HG03439 (cell line): ENCODE results near the gene C1S.
"Not testable (repeated sequence)": the region's sequence is repeated elsewhere in the genome, so short reads cannot be mapped to it uniquely, and the experiment has no call there.

Experiments used
- ATAC-seq: cut with Tn5 transposase; IDR thresholded peaks from one replicate; pipeline ENCODE4 v1.9.1; 2021; ENCODE audit warnings: mild to moderate bottlenecking, moderate library complexity; ENCODE audit not compliant: unreplicated experiment

Gene C1S

GRCh38 chr12:7046383-7047105 lies 14.0 kb upstream of the C1S start:
- no peak for ATAC-seq

DNA sequence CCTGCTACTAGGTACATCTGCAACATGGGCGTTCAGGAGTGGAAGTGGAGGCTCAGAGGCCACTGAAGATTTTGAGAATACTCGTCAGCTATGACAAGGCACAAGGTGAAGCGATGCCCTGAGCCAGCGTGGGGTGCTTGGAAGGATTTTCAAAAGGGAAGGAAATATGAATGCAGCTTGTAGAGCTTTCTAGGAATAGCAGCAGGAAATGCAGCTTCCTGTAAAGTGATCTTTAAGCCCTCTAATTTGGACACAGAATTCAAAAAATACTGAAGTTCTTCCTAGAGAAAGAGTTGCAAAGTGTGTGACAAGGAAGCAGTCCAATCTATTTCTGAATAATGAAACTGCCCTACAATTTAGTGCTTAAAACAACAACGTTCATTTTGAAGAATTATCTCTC lies 13.2 kb upstream of the C1S start:
- no peak for ATAC-seq

DNA sequence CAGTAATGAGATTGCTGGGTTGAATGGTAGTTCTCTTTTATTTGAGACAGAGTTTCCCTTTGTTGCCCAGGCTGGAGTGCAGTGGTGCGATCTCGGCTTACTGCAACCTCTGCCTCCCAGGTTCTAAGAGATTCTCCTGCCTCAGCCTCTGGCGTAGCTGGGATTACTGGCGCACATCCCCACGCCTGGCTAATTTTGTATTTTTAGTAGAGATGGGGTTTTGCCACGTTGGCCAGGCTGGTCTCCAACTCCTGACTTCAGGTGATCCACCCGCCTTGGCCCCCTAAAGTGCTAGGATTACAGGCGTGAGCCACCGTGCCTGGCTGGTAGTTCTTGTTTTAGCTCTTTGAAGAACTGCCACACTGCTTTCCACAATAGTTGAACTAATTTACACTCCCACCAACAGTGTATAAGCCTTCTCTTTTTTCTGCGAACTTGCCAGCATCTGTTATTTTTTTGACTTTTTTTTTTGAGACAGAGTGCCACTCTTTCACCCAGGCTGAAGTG lies 11.0 kb upstream of the C1S start:
- ATAC-seq = not testable (repeated sequence)

GRCh38 chr12:7049973-7050372 lies 10.5 kb upstream of the C1S start:
- not testable (repeated sequence) for ATAC-seq

GRCh38 chr12:7054925-7055324 lies 5.6 kb upstream of the C1S start:
- no peak for ATAC-seq

- ATAC-seq = not testable (repeated sequence)
Observed at GRCh38 chr12:7055736-7056135, 4.8 kb upstream of the C1S start.

GRCh38 chr12:7058163-7058845 lies 2.2 kb upstream of the C1S start:
- no peak for ATAC-seq

- no peak for ATAC-seq
Observed at GRCh38 chr12:7058850-7059395, 1.6 kb upstream of the C1S start.

DNA sequence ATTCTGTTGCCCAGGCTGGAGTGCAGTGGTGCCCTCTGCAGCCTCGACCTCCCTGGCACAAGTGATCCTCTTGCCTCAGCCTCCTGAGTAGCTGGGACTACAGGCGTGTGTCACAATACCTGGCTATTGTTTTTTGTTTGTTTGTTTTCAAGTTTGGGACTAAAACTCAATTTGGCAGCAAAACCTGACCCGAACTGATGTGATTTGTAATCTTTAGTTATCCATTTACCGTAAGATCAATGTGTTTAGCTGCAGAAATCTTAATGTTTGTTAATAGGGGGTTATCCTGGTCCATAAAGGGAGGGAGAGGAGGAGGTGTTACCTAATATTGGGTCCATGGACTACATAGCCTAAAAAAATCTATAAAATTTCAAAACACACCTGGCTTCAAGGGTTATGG lies 738 bp upstream of the C1S start:
- ATAC-seq = no peak

DNA sequence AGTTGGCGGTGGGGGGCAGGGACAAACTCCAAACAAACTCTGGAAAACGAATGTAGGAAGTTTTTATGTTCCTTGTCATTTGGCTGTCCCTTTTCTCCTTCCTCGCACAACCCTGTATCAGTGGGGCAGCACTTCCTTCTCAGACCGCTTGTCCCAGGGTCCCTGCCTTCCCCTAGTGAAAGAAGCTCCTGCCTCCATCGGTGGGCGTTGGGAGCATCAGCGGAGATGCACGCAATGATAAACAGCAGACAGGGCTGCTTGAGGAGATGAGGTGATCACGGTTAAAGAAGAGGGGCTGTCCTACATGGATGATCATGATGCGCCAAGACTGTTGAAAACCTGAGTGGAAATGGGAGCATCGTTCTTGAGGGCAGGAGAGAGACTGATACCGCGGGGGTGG lies 620 bp downstream of the C1S start:
- ATAC-seq = no peak

- no peak for ATAC-seq
Observed at GRCh38 chr12:7061596-7061995, 1.1 kb downstream of the C1S start.

GRCh38 chr12:7064516-7064915 lies 4.0 kb downstream of the C1S start:
- no peak for ATAC-seq

- ATAC-seq = no peak
Observed at GRCh38 chr12:7065073-7065623, 4.6 kb downstream of the C1S start.

DNA sequence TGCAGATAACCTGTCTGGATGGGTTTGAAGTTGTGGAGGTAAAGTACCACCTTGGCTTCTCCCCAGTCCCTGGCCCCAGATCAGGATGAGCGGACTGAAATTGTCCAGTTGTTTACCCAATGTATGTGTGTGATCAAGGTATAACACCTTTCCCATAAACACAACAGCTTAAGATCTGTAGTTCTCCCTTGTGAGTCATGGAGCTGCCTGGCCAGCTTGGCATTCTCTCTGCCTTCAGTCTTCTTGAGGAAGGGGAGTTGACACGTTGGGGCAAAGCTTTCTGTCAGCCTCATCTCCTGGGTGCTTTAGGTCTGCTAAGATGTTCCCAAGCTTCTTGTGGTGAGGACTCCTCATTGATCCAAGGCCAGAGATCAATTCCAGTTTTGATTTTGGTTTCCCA lies 6.1 kb downstream of the C1S start:
- no peak for ATAC-seq

DNA sequence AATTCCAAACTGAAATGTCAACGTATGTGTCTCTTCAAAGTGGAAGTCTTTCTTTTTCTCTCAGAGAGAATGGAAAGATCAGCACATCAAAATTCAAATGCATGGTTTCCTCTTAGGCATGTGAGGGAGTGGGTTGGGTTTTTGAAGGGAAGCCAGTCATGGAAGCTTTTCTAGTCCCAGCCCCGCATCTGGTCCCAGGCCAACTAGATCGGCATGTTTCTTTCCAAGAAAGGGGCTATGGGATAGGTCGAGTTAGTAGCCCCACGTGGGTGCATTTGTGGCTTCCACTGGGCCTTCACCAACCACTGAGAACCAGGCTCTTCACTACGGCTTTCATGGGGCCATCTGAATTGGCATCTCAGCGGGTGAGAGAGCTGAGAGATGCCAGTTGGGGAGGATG lies 6.6 kb downstream of the C1S start:
- no peak for ATAC-seq

GRCh38 chr12:7068240-7068993 lies 7.9 kb downstream of the C1S start:
- no peak for ATAC-seq

DNA sequence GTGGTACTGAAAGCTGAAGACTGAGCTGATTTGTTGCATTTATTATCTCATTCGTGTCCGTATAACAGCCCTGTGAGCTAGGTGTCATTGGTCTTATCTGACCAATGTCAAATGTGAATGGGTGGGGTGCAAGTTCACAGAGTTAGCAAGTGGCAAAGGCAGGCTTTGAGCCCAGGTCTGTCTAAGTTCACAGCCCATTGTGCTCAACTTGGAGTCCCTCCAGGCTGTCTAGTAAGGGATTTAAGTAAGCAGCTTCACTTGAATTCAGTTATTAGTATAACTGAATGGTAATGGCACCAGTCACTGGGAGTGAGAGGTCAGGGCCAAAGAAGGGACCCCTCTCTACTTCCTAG lies 8.5 kb downstream of the C1S start:
- ATAC-seq = no peak

DNA sequence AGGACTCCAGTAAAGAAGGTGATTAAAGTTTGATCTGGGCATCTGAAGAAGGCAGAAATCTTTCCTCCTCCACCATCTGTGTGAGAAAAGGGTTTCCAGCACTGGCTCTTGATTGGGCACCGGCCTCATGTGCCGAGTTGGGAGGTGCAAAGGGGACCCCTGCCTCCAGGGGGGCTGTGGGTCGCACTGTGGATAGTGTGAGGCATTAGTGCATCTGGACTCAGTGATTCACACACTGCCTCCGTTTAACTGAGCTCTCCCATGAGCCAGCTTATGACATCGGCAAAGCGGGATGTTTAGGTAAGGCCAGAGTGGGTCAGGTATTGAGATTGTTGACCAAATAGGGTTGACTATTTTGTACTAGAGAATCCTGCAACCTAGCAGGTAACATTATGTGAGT lies 8.9 kb downstream of the C1S start:
- ATAC-seq = no peak

- no peak for ATAC-seq
Observed at GRCh38 chr12:7072035-7072434, 11.5 kb downstream of the C1S start.

DNA sequence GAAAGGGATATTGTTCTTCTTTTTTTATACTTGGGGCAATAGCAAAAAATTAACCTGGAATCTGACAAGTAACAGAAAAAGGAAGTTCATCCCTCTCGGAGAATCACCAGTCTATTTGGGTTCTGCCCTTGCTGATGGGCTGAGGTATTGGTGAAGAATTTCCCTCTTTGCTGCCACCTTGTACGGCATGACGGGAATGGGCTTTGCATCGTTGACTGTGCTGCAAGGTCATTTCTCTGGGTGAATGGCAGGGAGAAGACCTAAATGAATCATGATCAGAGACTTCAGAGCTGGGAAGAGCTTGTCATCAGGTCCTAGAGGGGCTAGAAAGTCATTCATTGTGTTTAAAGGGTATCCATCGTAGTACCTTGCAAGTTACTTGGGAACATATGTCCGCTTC lies 12.0 kb downstream of the C1S start:
- ATAC-seq = no peak

DNA sequence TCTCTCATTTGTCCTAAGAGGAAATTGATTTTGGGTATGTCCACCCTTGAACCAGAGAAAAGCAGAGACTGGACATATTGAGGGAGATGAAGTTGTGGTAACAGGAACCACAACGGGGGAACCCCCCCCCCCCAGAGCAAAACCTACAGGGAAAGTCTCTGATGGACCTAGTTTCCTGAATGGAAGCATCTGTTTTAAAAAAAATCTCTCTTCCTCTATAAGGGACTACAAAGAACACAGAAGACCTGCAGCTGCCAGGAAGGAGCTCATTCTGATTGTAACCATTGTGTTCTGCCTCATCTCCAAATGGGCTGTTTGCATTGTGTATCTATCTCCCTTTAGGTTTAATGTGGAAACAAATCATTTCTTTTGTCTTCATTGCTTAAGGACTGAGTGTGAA lies 13.4 kb downstream of the C1S start:
- no peak for ATAC-seq
